NCI-H526 treated with DMSO at 0.1 percent for 48 hours (cell line): ENCODE data around the gene FNDC4.
A peak's percentile ranks its signal among the peaks of the same experiment; 100 is the strongest.

Experiments used
- DNase-seq: peaks from one replicate; lab custom pipeline; 2025; lab: John Stamatoyannopoulos, UW

FNDC4 gene

DNA sequence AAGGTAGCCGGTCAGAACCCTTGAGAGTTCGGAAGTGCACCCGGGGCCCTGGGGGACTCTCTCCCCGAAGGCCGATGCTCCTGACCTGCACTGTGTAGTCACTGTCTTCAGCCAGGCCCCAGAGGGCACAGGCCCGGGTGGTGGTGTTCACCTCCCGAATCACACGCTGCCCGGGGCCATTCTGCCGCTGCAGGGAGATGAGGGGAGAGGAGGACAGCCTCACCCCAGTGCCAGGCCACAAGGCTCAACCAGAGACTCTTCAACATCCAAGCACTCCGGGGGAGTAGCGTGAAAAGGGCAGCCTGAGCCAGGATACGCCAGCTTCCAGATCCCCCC lies 1.1 kb downstream of the FNDC4 start:
- DNase-seq = no peak

DNA sequence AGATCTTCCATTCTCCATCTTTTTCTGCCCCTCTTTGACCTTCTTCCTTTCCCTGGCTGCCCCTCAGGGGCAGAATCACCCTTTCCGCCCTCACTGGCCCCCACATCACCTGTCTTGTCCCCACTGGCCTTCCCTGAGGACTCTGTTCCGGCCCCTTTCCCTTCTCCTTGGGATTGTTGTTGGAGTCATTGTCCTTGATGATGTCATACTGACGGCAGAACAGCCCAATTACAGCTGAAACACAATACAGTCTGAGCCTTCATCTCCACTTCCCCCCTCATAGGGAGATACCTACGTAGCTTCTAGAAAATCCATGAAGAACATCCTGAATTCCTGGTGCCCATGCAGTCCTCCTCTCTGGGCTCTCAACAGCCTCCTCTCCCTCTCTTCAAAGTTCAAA lies 2.4 kb downstream of the FNDC4 start:
- DNase-seq = no peak

DNA sequence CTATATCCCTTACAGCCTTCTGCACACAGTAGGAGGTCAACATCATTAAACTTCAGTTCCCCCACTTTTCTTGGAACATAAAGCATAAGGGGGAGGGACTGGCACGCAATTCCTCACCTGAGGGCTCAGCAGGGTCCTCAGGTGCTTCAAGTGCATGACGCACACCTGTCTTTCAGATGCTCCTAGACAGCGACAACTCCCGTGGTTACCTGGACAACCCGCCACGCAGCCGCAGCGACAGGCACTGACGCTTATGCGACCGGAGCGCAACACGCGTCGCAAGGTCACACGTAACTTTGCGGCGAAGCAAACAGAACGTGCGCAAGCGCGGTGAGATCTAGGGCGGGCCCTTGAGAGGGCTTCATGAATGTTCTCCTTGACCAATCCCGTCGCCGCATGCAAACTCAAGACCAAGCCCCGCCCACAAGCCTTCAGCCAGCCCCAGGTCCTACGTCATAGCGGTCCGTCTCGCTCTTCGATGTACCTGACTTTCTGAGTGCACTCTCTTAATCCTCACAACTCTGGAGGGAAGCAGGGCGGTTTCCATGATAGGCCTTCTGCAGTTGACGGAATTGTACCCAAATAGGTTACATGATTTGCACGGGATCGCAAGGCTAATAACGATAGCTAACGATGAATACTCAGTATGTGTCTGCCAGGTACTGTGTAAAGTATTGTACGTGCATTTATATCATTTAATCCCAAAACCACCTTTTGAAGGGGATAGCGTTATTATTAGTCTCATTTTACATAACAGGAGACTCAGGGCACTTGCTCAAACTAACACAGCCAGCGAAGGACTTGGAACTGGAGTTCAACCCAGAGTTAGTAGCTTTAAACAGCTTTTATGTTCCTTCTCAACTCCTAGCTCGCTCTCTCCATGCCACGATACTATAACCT lies 5.3 kb downstream of the FNDC4 start, which contains the start of gene IFT172:
IFT172 (minus strand) TSS at position 246 of the 900 bp plus-strand sequence; CDS start at position 156, 90 bp downstream.
- DNase-seq = peak; percentile 98

DNA sequence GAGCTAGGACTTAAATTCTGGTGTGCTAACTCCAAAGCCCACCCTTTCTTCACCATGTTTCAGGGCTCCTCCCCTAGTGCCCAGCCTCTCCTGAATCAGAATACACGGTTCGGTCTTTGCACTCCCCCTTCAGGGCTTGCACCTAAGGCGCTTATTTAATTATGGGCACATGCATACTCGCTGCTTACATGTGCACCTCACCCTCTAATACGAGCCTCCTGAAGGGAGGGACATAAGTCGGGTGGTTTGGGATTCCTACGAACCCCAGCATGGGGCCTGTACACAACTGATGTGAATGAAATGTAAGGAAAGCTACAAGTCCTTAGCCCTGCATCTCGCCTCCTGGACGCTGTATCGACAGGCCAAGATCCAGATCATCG lies 5.9 kb downstream of the FNDC4 start:
- no peak for DNase-seq

DNA sequence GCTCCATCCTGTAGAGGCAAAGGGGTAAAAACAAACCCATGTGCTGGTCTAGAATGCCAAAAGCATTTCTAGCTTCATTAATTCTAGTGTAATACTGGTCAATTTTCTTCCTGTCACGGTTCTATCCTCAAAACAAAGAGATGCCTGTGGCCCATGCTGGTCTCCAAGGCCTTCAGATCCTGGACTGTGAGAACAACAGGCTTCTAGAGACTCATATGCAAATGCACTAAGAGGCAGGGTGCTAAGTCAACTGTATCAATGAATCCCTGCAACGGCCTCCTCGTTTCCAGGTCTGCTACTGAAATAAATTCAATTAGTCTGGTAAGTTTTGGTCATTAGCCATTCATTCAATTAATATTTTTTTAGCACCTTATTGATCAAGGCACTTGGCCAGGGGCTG lies 9.5 kb downstream of the FNDC4 start:
- peak; percentile 89 for DNase-seq

DNA sequence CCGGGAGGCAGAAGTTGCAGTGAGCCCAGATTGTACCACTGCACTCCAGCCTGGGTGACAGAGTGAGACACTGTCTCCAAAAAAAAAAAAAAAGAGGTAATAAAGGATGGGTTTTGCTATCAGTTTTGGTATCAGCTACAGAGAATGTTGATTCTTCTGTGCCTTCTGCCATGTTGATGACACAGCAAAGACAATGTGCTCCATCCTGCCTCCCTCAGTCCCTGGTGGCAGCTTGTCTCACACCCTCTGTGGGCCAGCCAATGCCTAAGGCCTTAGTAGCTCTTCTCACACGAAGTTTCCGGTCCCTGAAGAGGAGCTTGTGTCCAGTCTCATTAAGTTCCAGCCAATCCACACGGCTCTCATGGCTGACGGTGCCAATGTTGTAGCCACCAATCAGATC lies 23.0 kb downstream of the FNDC4 start:
- DNase-seq = no peak

DNA sequence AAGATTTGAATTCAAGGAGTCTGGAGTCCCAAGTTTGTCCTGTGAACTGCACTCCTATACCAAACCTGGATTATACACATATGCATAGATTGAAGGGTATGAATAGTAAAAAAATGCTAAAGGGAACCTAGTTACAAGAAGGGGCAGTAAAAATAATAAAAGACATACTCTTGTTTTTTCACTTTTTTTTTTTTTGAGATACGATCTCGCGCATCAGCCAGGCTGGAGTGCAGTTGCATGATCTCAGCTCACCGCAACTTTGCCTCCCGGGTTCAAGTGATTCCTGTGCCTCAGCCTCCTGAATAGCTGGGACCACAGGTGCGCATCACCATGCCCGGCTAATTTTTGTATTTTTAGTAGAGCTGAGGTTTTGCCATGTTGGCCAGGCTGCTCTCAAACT lies 30.6 kb downstream of the FNDC4 start:
- no peak for DNase-seq

DNA sequence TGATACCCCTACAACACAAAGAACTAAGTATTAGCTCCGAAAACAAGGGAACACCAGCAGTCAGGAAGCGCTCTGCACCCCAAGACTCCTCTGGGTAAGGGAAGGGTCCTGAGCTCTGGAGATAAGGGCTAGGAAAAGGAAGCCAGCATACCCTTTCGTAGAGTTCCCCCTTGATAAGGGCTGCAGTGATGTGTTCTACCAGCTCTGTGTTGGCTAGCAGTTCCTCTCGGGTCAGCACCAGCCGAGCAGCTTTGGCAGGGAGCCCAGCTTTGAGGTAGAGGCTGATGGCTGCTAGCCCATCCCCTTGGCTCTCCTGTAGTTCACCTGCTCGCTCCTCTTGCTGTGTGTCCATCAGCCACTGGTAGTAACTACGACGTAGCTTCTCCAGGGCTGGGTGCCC lies 33.9 kb downstream of the FNDC4 start:
- DNase-seq = no peak

DNA sequence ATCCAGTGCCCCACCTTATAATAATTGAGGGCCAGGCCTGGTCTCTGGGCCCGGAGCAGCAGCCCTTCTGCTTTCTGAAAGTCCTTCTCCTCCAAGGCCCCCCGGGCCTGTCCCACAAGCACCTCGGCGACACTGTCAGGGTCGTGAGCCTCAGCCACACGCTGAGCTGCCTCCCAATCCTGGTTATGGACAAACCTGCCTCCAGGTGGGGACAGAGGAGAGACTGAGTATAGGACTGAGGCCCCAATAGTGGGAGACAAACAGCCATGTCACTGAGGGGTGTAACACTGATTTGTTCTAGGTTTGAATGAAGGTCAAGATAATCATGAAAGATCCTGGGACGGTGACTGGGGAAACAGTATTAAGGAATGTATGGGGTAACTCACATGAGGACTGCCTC lies 41.0 kb downstream of the FNDC4 start:
- DNase-seq = no peak

DNA sequence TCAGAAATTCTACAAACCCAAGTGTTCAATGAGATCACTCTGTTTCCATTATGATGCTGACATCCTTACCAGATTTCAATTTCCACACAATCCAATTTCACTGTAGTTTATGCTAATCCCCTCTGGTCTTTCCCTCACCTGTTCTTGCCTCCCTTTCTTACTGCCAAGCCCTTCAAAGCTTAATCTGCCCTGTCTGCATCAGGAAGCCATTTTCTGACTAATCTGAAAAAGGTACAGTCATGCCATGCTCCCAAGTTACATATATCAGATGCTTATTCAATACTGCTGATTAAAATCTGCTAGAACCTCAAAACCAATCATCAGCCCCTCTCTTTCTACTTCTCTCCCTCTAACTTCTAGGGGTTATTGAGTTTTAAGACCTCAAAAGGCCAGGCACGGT lies 43.9 kb downstream of the FNDC4 start:
- DNase-seq = no peak

DNA sequence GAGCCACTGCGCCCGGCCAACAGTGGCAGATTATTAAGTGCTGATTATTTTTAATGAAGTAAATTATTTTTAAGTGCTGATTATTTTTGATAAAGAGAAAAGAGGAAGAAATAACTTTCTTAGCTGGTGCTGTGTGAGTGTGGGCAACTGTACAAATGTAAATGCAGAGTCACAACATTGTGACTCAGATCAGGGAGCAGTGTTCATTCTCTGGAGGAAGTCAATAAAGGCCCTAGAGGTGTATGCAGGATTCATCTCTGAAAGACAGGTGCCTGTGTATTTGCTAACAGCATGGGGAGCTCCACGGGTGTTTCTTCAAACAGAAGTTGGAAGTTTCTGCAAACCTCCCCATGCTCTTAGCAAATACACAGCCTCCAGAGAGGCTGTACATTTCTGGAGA lies 46.6 kb downstream of the FNDC4 start:
- DNase-seq = no peak

DNA sequence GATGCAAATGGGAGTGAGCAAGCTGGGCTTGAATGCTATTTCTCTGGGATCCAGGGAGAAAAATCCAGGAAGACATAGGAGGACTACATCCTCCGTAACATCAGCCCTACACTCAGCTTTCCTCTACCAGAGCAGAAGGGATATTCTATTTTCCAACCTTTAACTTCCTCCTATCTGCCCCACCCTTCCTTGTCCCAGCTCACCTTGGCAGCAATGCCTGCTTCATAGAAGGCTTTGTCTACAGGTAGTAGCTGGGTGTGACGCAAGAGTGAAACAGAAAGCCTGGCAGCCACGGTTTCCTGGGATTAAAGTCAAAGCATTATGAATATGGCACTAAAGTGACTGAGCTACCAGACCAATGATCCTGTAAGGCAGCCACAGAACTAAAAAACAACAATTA lies 48.9 kb downstream of the FNDC4 start:
- no peak for DNase-seq

DNA sequence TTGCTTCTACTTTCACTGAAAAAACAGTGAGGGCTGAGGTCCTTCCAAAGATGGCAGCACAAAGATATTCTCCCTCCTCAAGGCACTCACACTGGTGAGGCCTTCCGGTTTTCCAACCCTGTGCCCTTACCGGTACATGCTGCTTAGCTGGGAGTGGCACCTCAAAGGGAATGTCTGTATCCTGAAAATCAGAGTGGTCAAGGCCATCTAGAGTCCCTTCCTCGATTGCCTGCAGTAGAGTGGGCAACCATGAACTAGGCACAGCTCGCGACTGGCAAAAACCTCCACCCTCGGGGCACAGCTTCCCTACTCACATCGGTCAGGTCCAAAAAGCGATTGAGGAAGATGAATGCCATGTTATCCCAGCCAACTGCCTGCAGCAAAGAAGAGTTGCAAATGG lies 49.4 kb downstream of the FNDC4 start:
- DNase-seq = no peak

DNA sequence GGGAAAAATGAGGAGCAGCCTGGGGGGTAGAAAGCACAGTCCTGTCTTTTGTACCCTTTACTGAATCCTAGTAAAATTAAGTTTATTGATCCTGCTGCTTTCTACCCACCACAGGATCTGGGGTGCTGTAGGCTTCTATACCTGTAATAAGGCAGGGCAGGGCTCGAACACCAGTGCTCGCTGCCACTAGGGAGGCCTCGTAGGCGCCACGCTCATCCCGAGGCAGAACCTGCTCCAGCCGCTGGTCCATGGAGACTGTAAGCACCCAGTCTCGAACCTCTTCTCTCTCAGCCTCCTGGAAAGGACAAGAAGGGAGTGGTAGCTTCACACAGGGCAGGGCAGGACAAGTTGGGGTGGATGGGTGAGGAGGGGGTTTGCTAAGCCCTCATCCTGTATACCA lies 49.8 kb downstream of the FNDC4 start:
- no peak for DNase-seq

DNA sequence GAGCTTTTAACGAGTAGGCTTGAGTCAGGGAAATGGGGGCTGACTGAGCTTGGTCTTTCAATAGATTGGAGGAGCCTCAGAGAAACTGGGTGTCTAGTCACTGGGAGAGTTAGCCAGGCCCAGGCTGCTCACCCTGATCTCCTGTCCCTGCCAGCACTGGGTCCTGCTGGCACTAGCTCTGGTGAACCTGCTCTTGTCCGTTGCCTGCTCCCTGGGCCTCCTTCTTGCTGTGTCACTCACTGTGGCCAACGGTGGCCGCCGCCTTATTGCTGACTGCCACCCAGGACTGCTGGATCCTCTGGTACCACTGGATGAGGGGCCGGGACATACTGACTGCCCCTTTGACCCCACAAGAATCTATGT lies 52.1 kb downstream of the FNDC4 start:
- DNase-seq = no peak

DNA sequence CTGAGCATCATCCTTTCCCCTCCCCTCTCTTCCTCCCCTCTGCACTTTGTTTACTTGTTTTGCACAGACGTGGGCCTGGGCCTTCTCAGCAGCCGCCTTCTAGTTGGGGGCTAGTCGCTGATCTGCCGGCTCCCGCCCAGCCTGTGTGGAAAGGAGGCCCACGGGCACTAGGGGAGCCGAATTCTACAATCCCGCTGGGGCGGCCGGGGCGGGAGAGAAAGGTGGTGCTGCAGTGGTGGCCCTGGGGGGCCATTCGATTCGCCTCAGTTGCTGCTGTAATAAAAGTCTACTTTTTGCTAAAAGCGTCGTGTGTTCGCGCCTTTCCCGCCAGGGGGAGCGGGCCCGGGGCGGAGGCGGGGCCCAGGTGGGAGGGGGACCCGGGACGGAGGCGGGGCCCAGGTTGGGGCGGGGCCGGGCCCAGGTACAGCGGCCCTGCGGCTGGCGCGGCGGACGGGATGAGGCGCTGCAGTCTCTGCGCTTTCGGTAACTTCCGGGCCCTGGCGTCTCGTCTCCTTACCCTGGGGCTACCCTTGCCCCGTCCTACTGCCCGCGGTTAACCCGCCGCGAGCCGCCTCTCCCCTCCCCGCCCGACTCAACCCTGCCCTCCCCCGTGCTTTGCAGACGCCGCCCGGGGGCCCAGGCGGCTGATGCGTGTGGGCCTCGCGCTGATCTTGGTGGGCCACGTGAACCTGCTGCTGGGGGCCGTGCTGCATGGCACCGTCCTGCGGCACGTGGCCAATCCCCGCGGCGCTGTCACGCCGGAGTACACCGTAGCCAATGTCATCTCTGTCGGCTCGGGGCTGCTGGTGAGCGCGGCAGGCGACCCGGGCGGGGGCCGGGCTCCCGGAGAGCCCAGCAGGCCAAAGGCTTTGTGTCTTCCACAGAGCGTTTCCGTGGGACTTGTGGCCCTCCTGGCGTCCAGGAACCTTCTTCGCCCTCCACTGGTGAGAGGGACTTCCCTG lies 52.8 kb downstream of the FNDC4 start, which contains the start of gene KRTCAP3:
KRTCAP3 (plus strand) TSS at position 424 of the 962 bp plus-strand sequence; CDS start at position 456, 32 bp downstream.
- DNase-seq = peak; percentile 65
